Ovary (tissue), 3 donors: ENCODE results near the gene SLC12A5.

ENCODE experiments used
- POLR2A ChIP-seq: fragments of 450-650 bp; IDR thresholded peaks from one replicate; pipeline ENCODE4 v1.6.1; 2017; ENCODE audit warnings: antibody characterized with exemption, mild to moderate bottlenecking, moderate library complexity
- TF ChIP-seq, protein P1 (sequence below), 3 donors: fragments of 450-650 bp in 2 of 3; fragments of 200-600 bp in 1 of 3; IDR thresholded peaks; one replicate each; pipeline versions ENCODE4 v1.5.1 to v1.8.0; 2016 to 2022; ENCODE audit warnings: antibody characterized with exemption in 3 of 3, mild to moderate bottlenecking in 1 of 3
- donor health status: DM: no; HTN: no; CAD: no.

DNA sequence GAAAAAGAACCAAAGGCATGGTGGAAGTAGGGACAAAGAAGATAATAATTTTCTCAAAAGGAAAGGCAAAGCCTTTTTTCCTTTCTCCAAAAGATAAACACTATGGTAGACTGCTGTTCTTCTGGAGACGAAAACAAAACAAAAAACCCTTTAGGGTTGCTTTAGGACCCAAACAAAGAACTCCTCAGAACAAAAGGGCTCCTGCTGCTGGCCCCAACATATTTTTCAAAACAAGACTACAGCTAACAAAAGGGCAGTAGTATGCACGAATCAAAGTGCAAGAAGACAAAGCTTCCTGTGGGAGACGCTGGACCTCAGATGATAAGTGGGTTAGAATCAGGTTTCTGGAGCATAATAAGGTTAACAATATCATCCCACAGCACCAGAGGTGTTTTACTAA lies 45.0 kb downstream of the SLC12A5 start:
- TF ChIP-seq, protein P1, sequence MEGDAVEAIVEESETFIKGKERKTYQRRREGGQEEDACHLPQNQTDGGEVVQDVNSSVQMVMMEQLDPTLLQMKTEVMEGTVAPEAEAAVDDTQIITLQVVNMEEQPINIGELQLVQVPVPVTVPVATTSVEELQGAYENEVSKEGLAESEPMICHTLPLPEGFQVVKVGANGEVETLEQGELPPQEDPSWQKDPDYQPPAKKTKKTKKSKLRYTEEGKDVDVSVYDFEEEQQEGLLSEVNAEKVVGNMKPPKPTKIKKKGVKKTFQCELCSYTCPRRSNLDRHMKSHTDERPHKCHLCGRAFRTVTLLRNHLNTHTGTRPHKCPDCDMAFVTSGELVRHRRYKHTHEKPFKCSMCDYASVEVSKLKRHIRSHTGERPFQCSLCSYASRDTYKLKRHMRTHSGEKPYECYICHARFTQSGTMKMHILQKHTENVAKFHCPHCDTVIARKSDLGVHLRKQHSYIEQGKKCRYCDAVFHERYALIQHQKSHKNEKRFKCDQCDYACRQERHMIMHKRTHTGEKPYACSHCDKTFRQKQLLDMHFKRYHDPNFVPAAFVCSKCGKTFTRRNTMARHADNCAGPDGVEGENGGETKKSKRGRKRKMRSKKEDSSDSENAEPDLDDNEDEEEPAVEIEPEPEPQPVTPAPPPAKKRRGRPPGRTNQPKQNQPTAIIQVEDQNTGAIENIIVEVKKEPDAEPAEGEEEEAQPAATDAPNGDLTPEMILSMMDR (IDR thresholded peaks at IDR 0.05), result no peak
- TF ChIP-seq POLR2A, result no peak
